DMS153 treated with DMSO at 0.1 percent for 48 hours (cell line): ENCODE results near the gene IGSF9.

Experiments
- DNase-seq: peaks from one replicate; lab custom pipeline; 2025; ENCODE audit not compliant: unreplicated experiment; lab: John Stamatoyannopoulos, UW

The IGSF9 gene

DNA sequence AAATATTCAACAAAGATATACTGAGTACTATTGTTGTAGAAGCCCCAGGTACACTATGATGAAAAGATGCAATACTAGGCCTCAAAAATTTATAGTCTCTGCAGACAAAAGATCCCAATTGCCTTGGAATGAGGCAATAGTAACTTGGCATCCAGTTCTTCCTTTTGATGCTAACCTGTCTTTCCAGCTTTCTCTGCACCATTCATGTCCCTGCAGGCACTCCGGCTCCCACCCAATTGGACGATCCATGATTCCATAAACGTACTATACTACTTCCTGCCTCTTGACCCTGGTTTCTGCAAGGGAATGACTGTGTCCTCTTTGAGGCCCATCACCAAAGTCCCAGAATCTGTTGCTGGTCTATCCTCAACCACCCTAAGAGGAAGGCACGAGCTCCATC lies 12.1 kb downstream of the IGSF9 start:
- no peak for DNase-seq

DNA sequence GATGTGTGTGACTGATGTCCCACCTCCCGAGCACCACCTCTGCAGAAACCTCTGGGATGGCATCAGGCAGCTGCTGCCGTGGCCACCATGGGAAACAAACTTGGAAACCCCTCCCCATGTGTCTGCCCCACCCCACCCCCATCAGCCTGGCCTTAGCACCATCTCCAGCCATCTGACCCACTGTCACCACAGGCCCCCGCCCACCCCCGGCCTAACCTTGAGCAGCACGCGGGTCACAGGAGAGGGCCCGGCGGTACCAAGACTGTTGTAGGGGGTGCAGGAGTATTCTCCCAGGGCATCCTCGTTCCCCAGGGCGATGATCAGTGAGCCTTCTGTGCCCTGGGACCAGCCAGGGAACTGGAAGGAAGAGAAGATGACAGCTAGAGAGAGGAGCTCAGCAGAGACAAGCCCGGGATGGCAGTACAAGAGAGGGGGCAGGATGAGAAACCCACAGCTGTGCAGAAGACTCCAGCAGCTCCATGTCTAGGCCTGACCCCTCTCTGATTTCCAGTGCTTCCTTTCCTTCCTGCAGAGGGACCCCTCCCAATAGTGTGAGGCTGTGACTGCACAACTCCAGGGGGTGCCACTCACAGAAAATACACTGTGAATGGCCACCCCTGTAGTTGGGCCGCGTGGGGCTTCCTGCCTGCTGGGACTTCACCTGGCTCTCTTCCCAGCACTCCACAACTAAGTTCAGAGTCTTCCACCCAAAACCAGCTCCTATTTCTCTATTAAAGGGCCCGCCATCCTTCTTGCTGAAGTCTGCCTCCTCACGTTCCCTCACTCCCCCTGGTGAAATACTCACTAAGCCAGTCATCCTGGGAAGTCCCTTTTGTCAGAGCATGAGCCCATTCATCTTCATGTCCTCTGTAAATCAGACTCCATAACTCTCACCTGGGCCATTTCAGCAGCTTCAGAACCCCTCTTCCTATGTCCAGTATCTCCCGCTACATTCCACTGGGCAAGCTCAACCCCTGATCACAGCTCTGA lies 12.8 kb downstream of the IGSF9 start:
- DNase-seq = no peak

DNA sequence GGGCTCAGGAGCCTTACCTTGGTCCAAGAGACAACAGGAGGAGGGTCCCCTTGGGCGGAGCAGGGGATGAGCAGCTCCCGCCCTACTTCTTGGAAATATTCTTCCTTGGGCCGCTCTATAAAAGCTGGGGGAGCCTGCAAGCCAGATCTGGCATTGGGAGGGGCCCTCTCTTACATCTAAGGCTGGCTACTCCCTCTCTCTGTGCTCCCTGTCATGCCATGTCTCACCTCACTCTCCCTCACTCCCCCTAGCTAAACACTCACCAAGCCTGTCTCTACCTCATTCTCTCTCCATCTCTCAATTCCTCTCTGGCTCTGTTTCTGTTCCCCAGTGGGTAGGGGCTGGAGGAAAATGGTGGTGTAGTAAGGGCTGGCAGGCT lies 13.6 kb downstream of the IGSF9 start:
- no peak for DNase-seq

DNA sequence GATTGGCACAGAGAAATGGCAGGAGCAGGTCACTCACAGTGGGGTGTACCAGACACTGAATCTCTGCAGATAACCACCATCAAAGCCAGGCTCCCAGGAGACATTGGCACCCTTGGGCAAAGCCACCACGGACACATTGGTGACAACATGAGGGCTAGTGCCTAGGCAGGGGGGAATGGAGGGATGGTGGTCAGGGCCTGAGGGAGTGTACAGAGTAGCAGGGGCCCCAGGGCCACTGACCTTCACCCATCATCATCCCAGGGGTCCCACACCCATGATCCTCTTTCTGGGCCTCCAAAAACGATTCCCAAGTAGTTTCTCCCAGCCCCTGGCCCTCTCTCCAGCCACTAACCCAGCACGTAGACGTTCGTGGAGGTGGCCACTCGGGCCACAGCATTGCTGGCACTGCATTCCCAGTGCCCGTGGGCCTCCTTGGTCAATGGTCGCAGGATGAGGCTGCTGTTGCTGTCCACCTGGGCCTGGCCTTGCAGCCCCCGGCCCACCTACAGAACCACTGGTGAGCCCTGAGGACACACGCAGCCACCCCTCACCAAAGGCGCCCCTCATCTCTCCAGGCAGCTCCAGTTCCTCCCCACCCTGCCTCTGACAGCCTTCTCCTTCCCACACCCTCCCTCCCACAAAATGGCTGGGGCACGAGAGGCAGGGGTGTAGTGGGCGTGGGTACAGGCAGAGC lies 14.2 kb downstream of the IGSF9 start:
- no peak for DNase-seq

DNA sequence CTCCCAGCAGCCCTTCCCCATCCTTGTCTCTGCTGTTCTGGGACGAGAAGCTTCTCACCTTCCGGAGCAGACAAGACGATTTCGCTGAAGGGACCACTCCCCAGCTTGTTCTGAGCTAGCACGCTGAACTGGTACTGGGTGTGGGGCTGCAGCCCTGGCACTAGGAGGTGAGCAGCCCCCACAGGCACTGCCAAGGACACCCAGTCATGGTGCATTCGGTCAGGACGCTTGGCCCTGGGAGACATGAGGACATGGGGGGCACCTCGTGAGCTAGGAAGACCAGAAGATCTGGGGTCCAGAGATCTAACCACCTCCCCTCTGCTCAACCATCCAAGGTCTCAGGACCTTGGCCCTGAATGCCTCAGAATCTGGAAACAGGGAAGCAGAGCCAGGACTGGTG lies 14.8 kb downstream of the IGSF9 start:
- DNase-seq = no peak

DNA sequence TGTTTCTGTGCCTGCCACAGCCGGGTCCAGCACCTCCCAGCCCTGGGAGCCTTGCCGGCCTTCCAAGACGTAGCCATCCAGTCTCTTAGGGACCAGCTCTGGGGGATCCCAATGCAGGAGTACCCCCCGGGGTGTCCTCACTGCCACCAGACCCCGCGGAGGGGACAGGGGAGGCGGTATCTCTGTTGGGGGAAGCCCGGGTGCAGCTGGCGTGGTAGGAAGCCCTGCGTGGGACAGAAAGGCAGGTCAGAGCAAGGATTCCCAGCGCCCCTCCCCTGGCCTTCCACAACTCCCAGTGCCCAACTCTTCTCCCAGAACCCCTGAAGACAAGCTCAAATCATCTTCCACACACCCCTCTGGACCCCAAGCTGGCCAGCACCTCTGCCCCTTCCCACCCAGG lies 15.2 kb downstream of the IGSF9 start:
- no peak for DNase-seq

DNA sequence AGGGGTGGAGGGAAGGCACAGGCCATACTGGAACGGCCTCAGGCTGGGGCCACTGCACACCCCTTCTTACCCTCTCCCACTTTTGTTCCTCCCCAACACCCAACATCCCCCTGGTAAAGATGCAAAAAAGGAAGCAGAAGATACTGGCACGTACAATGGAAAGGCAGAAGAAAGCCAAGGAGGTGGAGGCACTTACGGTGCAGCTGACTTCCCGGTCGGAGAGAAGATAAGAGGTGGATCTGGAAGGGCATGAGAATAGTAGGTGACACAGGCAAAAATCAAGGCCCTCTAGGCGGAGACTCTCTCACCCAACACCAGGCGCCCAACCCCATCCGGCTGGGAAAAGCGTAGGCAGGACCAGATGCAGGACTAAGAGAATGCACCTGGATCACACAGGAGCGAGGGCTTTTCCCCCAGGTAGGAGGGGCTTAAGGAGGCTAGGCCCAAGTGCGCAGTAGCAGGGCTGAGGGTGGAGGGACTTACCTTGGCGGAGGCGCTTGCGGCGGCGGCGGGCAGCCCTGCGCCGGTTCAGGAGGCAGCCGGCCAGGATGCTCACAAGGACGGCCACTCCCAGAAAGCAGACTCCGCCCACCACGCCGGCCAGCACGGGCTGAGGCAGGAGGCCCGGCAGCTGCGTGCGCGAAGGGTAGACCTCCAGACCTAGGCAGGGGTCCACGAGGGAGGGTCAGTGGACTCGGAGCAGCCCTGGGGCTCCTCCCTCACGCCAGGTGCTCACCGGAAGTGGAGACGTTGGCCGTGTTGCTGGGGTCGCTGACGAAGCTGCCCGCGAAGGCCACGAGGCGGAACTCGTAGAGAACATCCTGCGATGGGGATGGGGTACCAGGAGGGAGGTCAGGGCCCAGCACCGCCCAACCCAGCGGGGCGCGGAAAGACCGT lies 16.0 kb downstream of the IGSF9 start:
- DNase-seq = no peak

DNA sequence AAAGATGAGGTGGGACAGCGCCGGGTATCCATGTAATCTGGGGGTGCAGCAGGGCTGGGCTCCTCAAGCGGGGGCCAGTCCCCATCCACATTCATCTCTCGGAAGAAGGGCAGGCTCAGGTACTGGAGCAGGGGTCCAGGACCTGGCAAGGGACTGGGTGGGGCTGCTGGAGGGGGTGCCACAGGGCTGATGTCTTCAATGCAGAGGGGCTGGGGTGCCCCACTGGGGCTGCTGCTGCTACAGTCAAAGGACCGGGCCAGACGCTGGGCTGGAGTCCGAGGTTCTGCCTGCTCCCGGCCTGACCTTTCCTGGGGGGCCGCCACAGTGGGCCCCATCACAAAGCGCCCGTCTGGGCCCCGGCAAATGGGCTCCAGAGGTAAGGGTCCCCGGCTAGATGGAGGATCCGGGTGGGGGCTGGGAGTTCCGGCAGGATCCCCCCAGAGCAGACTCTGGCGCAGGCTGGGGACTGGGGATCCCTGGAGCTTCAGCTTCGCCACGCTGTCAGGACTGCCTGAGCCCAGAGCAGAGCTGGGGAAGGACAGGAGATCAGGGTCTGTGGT lies 16.8 kb downstream of the IGSF9 start:
- DNase-seq = no peak

DNA sequence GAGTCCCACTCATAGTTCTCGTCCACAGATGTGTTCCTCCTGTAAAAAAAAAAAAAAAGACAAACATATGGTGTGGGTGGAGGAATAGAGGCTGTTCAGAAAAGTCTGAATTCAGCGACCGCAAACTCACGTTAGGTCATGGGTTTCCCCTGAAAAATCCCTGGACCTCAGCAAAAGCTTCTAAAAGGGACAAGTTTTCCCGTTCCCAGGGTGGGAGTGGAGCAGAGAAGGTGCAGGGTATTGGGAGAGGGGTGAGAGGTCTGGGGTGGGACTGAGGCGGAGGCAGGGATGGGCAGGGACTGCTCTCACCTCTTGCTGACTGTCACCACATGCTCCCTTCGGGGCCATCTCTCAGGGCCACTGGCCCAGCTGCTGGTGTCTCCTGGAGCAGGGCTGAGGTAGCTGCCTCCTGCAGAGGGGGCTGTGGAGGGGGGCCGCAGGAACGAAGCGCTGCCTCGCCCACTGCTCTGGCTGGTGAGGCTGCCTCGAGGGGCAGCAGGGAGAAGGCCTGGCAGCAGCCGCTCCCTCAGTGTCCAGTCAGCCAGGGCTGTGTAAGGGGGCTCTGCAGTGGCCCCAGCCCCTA lies 17.5 kb downstream of the IGSF9 start:
- no peak for DNase-seq

DNA sequence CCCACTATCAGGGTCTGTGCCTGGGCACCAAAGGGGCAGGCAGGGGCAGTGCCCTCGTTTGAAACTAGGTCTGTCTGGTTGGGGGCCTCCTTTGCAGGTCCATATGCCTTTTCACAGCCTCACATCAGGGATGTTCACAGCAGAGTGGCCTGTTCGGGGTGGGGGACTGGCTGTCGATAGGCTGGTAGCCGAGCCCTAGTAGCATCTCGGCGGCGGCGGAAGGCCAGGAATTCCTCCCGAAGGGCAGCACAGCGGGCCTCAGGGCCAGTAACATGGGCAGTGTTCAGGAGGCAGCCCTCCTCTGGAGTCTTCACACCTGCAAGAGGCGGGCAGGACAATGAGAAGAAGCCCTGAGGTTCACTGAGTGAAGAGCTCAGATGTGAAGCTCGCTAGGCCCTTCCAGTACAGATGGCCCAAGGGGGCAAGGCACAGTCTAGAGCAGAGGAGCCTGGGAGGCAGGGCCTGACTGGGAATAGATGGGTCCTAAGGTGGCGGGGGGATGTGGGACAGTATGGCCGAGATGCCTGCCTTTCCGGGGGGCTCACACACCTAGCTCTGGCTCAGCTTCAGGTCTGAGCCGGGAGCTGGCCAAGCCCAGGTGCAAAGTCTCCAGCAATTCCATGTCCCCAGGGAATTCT lies 18.1 kb downstream of the IGSF9 start:
- DNase-seq = no peak

DNA sequence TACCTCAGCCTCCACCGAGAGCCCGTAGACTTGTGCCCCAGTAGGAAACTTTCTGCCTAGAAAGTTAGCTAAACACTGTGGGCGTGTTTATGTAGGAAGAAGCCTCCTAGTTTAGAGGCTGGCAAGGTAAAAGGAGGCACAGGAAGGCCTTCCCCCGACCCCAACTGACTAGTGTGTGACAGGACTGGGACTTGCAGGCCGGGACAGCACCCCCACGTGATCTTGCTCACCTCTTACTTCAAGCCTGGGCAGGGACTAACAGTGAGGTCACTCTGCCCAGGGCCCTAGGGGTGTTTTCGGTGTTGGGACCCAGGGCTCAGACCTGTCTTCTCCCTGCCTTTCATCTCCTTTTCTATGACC lies 19.7 kb downstream of the IGSF9 start:
- no peak for DNase-seq

DNA sequence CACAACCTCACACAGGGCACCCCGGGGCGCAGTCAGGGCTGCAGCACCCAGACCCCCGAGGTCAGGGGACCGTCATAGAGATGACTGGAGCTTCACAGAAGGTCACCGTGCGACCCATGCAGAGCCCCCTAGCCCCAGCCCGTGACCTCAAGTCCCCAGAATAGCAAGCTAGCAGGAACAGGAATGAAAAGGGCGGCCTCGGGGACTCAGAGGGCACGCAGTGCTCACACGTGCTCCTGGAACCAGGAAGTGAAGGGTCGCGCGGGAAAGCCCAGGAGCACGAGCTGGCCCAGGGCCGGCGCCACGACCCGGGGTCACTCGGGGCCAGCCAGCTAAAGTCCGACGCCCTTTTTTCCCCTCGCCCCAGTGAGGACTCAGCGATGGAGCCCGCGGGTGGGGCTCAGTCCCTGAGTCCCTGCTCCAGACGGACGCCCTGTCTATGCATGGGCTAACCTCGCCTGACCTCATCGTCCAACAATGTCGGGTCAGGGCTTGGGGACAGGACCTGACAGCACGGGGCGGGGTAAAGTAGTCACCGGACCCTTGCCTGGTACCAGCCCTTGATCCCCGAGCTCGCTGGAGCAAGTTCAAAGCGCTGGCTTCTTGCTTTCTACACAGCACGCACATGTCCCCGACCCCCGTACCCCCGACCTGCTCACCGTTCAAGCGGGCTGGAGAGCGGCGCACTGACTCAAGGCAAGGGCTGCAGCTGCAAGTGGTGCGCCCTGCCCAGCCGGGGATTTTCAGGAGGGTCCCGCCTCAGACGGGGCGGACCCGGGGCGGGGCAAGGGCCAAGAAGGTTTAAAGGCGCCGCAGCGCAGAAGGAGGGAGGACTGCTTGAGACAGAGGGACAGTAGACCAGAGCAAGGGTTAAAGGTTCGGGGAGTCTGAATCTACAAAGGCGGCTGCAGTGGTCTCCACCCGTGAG lies 20.4 kb downstream of the IGSF9 start, which contains the start of gene TAGLN2:
TSS of gene TAGLN2 (minus strand) at position 717 of the 928 bp plus-strand sequence. CDS start 4,998 bp downstream, outside the sequence.
- DNase-seq = peak; percentile 78

DNA sequence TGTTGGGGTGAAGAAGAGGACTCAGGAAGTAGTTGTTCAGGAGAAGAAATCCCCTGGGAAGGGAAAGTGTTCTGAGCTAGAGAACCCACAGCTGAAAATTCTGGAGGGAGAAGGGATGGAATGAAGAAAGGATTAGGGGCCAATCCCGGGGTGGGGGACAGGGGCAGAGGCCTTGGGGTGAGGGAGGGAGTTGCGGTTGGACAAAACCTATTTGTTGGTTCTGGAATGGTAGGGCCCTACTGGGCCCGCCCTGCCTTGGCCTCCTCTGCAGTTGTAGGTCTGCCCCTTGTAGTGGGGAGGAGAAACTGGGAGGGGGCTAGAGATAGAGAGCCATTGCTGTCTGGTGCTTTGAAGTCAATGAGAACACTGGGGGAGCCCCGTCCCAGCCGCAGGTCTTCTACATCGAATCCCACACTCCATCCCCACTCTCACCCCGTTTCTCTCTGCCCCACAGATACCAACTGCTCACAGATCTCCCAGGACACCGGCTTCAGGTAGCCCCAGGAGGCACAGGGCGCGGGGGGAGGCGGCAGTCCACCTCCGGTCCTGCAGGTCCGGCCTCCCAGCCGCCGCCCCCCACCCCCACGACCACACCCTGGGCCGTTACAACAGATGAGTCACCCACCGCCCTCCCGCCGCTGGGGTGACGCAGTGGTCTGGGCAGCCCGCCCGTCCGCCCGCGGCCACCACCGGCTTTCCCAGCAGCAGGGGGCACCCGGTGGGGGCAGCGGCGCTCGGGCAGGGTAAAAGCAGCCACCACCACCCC lies 21.2 kb downstream of the IGSF9 start:
- DNase-seq = peak; percentile 57

DNA sequence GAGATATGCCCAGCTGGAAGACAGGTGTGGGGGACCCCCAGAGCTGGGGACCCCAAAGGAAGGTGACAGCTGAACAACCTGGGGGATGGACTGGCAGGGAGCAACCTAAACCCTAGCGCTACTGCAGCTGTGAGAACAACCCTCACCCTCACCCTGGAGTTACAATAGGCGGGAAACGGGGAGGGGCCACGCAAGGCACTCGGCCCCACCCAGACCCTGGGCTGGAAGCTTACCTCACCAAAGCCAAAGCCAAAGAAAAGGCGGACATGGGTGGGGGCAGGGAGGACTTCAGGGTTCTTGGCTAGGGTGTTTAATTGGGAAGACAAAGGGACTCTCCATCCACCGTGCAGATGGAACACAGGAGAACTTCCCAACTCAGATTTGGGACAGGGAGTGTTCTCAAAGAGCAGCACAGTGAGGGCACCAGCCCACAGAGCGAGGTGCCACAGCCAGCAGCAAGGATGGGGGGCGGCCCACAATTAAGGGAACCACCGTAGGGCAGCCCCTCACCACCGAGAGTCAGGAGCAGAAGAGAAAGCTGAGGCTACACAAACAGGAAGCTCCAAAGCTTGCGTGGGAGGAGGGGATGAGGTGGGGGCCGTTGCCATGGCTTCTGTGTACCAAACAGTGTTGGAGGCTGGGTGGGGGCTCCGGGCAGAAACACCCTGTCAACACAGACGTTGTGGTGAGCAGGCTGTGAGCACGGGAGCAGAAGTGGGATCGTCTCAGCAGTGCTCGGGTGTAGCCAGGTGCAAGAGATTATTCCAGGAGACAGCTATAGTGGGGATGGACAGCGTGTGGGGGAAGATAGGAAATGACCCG lies 22.0 kb downstream of the IGSF9 start:
- DNase-seq = peak; percentile 92

DNA sequence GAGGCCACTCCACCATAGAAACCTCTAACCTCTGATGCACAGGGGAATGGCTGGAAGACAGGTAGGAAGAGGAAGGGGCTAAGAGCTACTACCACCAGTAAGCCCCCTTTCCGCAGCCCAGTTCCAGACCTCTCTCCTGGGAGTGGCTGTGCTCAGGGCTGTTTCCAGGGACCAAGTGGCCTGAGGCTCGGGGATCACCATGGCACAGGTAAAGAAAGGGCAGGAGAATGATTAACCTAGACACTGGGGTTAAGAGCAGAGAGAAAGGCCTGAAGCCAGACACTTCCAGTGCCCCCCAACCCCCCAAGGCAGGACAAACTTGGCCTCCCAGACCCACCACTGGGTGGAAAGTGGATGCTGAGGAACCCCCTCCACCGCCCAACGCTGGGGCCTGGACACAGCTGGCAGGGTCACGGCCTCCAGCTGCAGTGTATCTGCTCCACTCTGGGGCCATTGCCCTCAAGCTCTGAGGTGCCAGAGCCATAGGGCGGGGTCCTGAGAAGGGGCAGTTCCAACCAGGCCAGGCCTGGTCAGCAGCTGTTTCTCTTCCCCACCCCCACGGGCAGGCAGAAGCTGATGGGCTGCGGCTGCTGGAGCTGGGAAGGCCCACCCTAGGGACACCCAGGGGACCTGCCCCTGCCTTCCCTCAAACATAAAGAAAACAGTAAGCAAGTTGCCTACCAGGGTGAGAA lies 22.8 kb downstream of the IGSF9 start:
- DNase-seq = no peak

DNA sequence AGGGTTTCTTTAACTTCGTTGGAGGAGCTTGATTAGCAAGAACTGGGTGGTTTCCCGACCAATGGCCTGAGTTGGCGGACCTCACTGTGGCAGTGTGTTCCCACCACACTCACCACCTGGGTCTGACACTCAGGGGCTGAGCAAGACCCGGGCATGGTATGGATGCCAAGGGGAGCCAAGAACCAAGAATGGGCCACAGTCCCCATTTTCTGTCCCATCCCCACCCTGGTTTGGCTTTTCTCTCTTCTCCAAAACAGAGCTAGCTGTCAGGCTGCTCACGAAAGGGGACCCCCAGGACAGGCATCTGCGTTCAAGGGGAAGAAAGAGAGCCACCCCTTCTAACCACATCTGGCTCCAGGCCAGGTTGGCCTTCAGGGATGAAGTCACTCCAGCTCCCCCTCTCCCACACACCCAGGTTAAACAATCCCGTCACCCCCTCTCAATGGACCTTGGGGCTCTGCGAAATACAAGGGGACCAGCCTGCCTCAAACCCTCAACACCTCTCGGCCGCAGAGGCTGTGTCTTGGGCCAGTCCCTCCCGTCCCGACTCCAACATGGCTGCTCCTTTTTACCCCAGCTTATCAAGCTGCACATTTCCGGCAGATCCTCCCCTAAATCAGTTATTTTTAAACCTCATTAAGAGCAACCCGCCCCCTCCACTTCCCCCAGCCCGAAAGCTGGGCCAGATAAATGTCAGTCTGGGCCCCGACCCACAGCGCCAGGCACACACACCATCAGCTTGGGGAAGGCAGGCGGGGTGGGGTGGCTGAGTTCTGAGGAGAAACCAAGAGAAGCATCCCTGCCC lies 23.5 kb downstream of the IGSF9 start:
- DNase-seq = no peak
